Amniotic epithelial cell (primary cell): ENCODE data around the gene RASAL3.

Experiments
- DNase-seq: peaks from one replicate; pipeline ENCODE4 v3.0.0-alpha.2; 2010; ENCODE audit warnings: low read depth

RASAL3 gene

GRCh38 chr19:15432629-15433518, 31.5 kb downstream of the RASAL3 start:
- peak; percentile 85 for DNase-seq

- DNase-seq, result no peak
Observed at GRCh38 chr19:15432018-15432494, 32.3 kb downstream of the RASAL3 start.

- DNase-seq, result no peak
Observed at GRCh38 chr19:15431396-15432017, 32.8 kb downstream of the RASAL3 start.

GRCh38 chr19:15430526-15431120, 33.7 kb downstream of the RASAL3 start:
- no peak for DNase-seq

GRCh38 chr19:15429825-15430467, 34.4 kb downstream of the RASAL3 start:
- DNase-seq, result no peak

- no peak for DNase-seq
Observed at GRCh38 chr19:15428956-15429824, 35.2 kb downstream of the RASAL3 start.

- no peak for DNase-seq
Observed at GRCh38 chr19:15427991-15428471, 36.3 kb downstream of the RASAL3 start.

GRCh38 chr19:15427350-15427700, 37.0 kb downstream of the RASAL3 start:
- DNase-seq, result no peak

GRCh38 chr19:15426485-15427349, 37.6 kb downstream of the RASAL3 start:
- no peak for DNase-seq

GRCh38 chr19:15425321-15425950, 38.9 kb downstream of the RASAL3 start:
- no peak for DNase-seq

- DNase-seq, result no peak
Observed at GRCh38 chr19:15424692-15425272, 39.6 kb downstream of the RASAL3 start.

GRCh38 chr19:15424121-15424520, 40.2 kb downstream of the RASAL3 start:
- DNase-seq, result no peak

- DNase-seq, result no peak
Observed at GRCh38 chr19:15423130-15423529, 41.2 kb downstream of the RASAL3 start.

GRCh38 chr19:15422296-15423075, 41.9 kb downstream of the RASAL3 start:
- no peak for DNase-seq

GRCh38 chr19:15421721-15422260, 42.6 kb downstream of the RASAL3 start:
- no peak for DNase-seq

GRCh38 chr19:15421136-15421695, 43.1 kb downstream of the RASAL3 start:
- no peak for DNase-seq

- DNase-seq, result peak; percentile 24
Observed at GRCh38 chr19:15419413-15420025, 44.8 kb downstream of the RASAL3 start.
